Body of pancreas (tissue), 4 donors: ENCODE results near the gene RILPL1. TPM values are rescaled to one million over a fixed set of nuclear protein-coding genes. Genes with fewer than 3 reads are reported as not detected.

ENCODE experiments used
- ATAC-seq: fragments of 150-250 bp; one replicate; pipeline ENCODE4 v1.9.1; 2016
- DNase-seq, 4 donors: peaks; one replicate each; pipeline ENCODE4 v3.0.0-alpha.2; 2019
- H3K27ac ChIP-seq, 4 donors: fragments of 200-600 bp; sonication (generic); 1 replicate in 3 of 4; 2 replicates in 1 of 4; pipeline versions ENCODE4 v1.5.1 to v1.6.1; 2016 to 2019; ENCODE audit warnings: mild to moderate bottlenecking in 1 of 4, mixed read lengths in 1 of 4, moderate library complexity in 1 of 4
- H3K27me3 ChIP-seq, 2 donors: fragments of 200-600 bp; sonication (generic); one replicate each; pipeline ENCODE4 v1.6.0; 2016; ENCODE audit warnings: mild to moderate bottlenecking in 1 of 2
- H3K36me3 ChIP-seq, 2 donors: fragments of 200-600 bp; sonication (generic); replicated peaks in 1 of 2; 2 replicates each; pipeline ENCODE4 v1.5.1; 2016; ENCODE audit warnings: low read depth in 2 of 2; ENCODE audit not compliant: insufficient read depth in 1 of 2
- H3K4me1 ChIP-seq: fragments of 200-600 bp; sonication (generic); one replicate; pipeline ENCODE4 v1.6.0; 2016
- H3K4me3 ChIP-seq, 2 donors: fragments of 200-600 bp; sonication (generic); 1 replicate in 1 of 2; 2 replicates in 1 of 2; pipeline ENCODE4 v1.5.1; 2016 to 2019
- H3K9me3 ChIP-seq, 3 donors: fragments of 200-600 bp; sonication (generic); 1 replicate in 2 of 3; 2 replicates in 1 of 3; pipeline ENCODE4 v1.5.1; 2016
- POLR2A ChIP-seq, 3 donors: fragments of 450-650 bp; IDR thresholded peaks; one replicate each; pipeline ENCODE4 v1.6.1; 2016; ENCODE audit warnings: antibody characterized with exemption in 3 of 3, mild to moderate bottlenecking in 2 of 3
- WGBS, 2 donors: methylation state at CpG; one replicate each; pipeline ENCODE4 v1.1.5; 2017; 5-methylcytosine and 5-hydroxymethylcytosine counted together
- intact Hi-C: fragments of 100-400 bp; cut with DNase I; formaldehyde crosslinking; loops from one replicate; pipeline ENCODE4 v1.15.1; 2023
- total RNA-seq, 2 donors: library from RNA; depleted of rRNA; stranded (reverse); fragments of >200 nt; gene quantifications; one replicate each; pipeline ENCODE4 v1.1.0, GENCODE V29; 2016
- TF ChIP-seq, protein P1 (sequence below), 7 experiments: fragments of 450-650 bp in 4 of 7; fragments of 200-600 bp in 3 of 7; sonication (generic) in 3 of 7; IDR thresholded peaks; one replicate each; pipeline ENCODE4 v1.5.1; 2016 to 2019; ENCODE audit warnings: antibody characterized with exemption in 7 of 7

Gene RILPL1
- total RNA-seq, 2 donors from 2014 or later: 4.3 to 4.9 TPM

DNA sequence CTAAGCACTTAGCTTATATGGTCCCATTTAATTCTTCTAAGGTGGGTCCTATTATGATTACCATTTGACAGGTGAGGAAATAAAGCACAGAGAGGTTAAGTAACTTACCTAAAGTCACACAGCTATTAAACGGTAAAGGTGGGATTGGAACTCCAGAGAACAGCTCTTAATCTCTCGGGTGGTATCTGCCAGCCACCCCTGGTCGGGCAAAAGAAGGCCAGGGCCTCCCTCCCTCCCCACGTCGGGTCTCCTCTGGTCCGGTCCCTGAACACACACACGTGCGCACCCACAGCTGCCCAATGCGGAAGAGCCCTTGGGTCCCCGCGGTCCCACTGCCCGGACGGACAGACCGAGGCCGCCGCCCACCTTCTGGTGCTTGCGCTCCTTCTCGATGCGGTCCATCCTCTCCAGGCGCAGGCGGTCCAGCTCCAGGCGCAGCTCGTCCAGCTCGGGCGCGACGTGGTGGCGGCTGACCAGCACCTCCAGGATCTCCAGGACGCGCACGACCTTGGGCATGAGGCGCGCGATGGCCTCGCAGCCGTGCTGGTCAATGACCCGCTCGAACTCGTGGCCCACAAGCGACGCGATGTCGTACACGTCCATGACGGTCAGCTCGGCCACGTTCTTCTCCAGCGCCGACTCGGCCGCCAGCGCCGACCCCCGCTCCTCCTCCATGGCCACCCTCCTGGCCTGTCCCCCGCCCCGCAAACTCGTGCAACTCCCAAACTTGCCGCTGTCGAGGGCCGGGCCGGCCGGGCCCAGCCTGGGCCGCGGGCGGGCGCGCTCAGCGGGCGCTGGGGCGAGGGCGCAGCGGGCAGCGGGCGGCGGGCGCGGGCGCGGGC is 490 bp downstream of the RILPL1 start:
- peak overlapping the region in 2 of 4 donors; percentile 23 to 52 for H3K27ac ChIP-seq
- intact Hi-C loops: no loop called here
- no peak for TF ChIP-seq POLR2A (IDR thresholded peaks at IDR 0.05)
- TF ChIP-seq, protein P1, sequence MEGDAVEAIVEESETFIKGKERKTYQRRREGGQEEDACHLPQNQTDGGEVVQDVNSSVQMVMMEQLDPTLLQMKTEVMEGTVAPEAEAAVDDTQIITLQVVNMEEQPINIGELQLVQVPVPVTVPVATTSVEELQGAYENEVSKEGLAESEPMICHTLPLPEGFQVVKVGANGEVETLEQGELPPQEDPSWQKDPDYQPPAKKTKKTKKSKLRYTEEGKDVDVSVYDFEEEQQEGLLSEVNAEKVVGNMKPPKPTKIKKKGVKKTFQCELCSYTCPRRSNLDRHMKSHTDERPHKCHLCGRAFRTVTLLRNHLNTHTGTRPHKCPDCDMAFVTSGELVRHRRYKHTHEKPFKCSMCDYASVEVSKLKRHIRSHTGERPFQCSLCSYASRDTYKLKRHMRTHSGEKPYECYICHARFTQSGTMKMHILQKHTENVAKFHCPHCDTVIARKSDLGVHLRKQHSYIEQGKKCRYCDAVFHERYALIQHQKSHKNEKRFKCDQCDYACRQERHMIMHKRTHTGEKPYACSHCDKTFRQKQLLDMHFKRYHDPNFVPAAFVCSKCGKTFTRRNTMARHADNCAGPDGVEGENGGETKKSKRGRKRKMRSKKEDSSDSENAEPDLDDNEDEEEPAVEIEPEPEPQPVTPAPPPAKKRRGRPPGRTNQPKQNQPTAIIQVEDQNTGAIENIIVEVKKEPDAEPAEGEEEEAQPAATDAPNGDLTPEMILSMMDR (IDR thresholded peaks at IDR 0.05): no peak
- H3K9me3 ChIP-seq: no peaks in the 10 kb centered on the region
- H3K4me3 ChIP-seq: peak overlapping the region; percentile 25 to 41
- peak; percentile 31 to 40 (median 35) for DNase-seq
- peak; percentile 41 for ATAC-seq
- H3K27me3 ChIP-seq: no peaks in the 10 kb centered on the region
- no peaks in the 10 kb centered on the region for H3K36me3 ChIP-seq
- peaks cover 30% of the 10 kb centered on the region for H3K4me1 ChIP-seq
- 5 to 26% methylated on average over 7 to 74 of the region's 79 CpGs for WGBS, 2 donors

DNA sequence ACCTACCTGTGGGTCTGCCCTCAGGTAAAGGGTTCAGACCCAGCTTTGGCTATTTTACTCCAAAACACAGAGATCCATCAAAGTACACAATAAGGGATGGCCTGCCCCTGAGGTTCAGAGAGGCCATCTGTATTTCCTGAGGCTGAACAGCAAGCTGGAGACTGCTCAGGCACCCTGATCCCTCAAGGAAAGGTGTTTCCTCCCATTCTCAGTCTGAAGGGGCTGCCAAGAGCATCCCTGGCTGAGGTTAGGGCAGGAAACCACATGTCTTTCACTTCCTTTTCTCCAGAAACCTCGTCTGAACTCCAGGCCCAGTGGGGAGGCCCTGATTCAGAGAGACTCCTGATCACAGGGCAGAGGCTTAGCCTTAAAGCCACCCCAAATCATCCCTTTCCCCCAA is 1.5 kb downstream of the RILPL1 start:
- H3K36me3 ChIP-seq: no peaks in the 10 kb centered on the region
- DNase-seq (peak in 2 of 4 donors; percentile 9 to 21), ATAC-seq (no peak)
- peaks cover 30% of the 10 kb centered on the region for H3K4me1 ChIP-seq
- TF ChIP-seq, protein P1 (IDR thresholded peaks at IDR 0.05): no peak
- no peak for TF ChIP-seq POLR2A (IDR thresholded peaks at IDR 0.05)
- H3K4me3 ChIP-seq: no peak overlapping the region
- 67 to 71% methylated on average over 1 of the region's 1 CpG for WGBS, 2 donors
- intact Hi-C loops: no loop called here
- H3K27ac ChIP-seq: peak overlapping the region in 1 of 4 donors; percentile 0
- no peaks in the 10 kb centered on the region for H3K9me3 ChIP-seq
- no peaks in the 10 kb centered on the region for H3K27me3 ChIP-seq

DNA sequence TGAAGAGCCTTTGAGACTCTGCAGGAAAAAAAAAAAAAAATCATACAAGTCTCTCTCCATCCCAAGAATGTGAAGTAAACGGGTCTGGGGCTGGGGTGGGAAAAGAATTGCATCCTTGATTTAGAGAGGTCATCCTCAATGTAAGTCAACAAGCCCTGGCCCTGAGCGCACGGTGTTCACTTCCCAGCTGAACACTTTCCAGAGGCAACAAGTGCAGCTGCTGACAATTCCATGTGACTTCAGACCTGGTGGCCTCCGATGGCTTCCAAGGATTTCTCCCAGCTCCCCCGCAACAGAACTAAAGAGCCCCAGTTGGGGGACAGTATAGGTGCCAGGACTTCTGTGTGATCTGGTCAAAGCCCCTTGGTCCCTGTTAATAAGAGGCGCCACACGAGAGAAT is 2.4 kb downstream of the RILPL1 start:
- Histone ChIP-seq H3K9me3 (no peaks in the 10 kb centered on the region), H3K27me3 (no peaks in the 10 kb centered on the region), H3K4me1 (peaks cover 30% of the 10 kb centered on the region), H3K27ac (peak overlapping the region in 1 of 4 donors; percentile 32), H3K36me3 (no peaks in the 10 kb centered on the region), H3K4me3 (no peak overlapping the region)
- intact Hi-C loops: no loop called here
- TF ChIP-seq, protein P1 (IDR thresholded peaks at IDR 0.05): no peak
- TF ChIP-seq POLR2A (IDR thresholded peaks at IDR 0.05): no peak
- DNase-seq: peak; percentile 29 to 61 (median 44)
- no peak for ATAC-seq
- WGBS, 2 donors: 46 to 58% methylated on average over 7 of the region's 7 CpGs

DNA sequence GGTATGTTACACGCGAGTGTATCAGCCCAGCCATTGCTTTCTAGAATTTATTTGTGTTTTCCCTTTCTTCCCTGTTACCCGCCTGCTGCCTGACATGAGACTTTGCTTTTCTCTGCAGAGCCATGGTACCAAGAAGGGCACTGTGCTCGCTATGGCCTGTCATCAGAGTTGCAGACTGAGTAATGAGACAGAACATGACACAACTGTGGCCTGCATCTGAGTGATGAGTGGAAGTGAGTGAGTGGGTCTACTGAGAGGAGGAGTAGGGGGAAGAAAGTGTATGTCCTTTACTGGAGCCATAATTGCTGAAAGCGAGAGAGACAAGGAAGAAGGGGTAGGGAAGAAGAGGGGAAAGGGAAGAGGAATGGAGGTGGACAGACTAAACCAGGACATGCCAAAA is 2.9 kb downstream of the RILPL1 start:
- H3K4me3 ChIP-seq: no peak overlapping the region
- peaks cover 30% of the 10 kb centered on the region for H3K4me1 ChIP-seq
- ATAC-seq (no peak), DNase-seq (no peak)
- TF ChIP-seq, protein P1 (IDR thresholded peaks at IDR 0.05): no peak
- 83 to 84% methylated on average over 5 of the region's 5 CpGs for WGBS, 2 donors
- H3K27me3 ChIP-seq: no peaks in the 10 kb centered on the region
- no peak overlapping the region for H3K27ac ChIP-seq
- H3K36me3 ChIP-seq: no peaks in the 10 kb centered on the region
- intact Hi-C loops: no loop called here
- H3K9me3 ChIP-seq: no peaks in the 10 kb centered on the region

DNA sequence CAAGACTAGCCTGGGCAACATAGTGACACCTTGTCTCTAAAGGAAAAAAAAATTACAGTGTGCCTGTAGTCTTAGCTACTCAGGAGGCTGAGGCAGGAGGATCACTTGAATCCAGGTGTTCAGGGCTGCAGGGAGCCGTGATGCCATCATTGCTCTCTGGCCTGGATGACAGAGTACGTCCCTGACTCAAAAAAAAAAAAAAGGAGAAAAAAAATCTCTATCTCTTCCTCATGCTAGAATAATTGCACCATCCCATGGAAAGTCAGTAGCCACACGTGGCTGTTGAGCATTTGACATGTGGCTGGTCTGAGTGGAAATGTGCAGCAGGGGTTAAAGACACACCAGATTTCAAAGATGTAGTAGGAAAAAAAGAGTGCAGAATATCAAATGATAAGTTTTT is 3.8 kb downstream of the RILPL1 start:
- intact Hi-C loops: no loop called here
- no peak for ATAC-seq

More for the DNA sequence above, 3.8 kb downstream of the RILPL1 start:
- TF ChIP-seq, protein P1 (IDR thresholded peaks at IDR 0.05): no peak
- no peak for TF ChIP-seq POLR2A (IDR thresholded peaks at IDR 0.05)
- Histone ChIP-seq H3K4me1 (peaks cover 29% of the 10 kb centered on the region), H3K36me3 (no peaks in the 10 kb centered on the region), H3K27ac (no peak overlapping the region), H3K4me3 (no peak overlapping the region), H3K27me3 (no peaks in the 10 kb centered on the region), H3K9me3 (no peaks in the 10 kb centered on the region)
- DNase-seq: no peak
- WGBS, 2 donors: 76 to 80% methylated on average over 2 to 3 of the region's 3 CpGs
